ENCODE measurements around the gene HLA-DRB5.
"Not testable (repeated sequence)": the region's sequence is repeated elsewhere in the genome, so short reads cannot be mapped to it uniquely, and the experiment has no call there.

The HLA-DRB5 gene

DNA sequence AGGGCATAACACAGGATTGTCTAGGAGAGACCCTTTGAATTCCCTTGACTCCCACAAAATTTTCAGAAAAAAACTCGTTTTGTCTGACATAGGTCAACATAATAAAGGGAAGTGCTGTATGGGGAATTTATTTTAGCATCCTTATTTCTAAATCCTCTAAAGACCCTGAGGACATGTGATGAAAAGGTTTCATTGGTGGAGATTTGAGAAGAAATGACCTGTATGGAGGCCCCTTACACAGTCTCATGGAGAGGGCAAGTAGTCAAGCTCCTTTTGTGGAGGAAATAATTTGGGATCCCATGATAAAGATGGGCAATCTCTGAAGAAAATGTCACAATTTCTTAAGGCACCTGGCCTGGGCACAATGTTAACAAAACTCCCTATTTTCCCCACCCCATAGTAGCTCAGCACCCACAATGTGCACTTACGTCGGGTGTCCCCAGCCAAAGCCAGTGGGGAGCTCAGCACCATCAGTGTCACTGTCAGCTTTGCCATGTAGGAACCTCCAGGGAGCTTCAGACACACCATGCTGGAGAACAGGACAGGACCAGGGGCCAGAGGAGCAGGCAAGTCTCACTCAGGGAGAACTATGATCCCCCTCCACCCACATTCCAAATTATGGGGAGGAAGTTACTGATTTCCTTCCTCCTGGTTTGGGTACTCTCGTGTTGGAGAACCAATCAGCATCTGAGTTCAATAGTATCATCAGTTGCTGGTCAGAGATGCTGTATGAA is at the start of gene HLA-DRB5:
Gene HLA-DRB5, minus strand, starts transcription at position 591 of the 734 bp plus-strand sequence. Its CDS starts 63 bp downstream, at position 528.
- DNase-seq (ENCODE audit: low read depth) = no peak

DNA sequence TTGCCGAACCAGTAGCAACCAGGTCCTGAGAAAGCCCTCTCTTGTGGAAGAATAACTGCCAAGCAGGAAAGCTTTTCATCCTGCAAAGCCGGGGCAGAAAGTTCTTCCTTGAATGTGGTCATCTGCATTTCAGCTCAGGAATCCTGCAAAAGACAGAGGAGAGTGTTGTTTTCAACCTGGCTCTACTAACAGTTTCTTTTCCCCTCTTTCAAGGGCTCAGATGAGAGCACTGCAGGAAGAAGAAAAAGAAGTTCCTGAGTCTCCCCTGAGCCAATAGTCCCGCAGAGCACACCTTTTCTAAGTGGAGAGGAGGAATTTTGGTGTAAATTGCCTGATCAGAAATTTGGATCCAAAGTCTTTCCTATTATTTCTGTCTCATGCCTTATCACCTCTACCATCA is 48.9 kb upstream of the HLA-DRB5 start:
- no peak for DNase-seq (ENCODE audit: low read depth)

DNA sequence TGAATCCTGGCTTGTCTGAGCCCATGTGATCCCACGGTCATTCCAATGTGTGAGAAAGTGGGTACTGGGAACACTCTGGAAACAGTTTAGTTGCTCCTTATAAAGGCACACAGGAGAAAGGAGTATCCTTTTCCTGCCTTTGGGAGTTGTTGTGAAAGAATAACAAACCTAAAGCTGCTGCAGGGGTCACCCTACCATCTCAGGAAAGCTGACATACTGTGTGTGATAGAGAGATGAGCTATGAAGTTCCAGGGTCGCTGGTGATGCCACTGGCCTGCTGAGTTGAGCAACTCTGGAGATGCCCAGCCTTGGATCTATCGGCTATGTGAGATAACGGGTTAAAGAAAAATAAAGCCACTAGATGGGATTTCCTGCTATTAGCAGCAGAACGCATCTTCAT is 47.4 kb upstream of the HLA-DRB5 start:
- not testable (repeated sequence) for DNase-seq (ENCODE audit: low read depth)

DNA sequence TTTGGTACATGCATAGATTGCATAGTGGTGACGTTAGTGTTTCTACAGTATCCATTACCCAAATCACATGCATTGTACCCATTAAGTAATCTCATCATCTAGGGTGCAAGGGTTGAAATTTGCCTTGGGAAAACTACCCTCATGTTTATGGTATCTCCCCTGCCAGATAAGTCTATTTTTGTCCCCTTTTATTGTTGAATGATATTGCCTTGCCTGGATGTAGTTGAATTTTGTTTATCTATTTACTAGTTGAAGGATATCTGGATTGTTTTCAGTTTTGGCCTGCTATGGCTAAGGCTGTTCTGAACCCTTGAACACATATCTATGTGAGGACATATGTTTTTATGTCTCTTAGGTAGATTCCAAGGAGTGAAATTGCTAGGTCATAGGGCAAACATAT is 46.2 kb upstream of the HLA-DRB5 start:
- DNase-seq (ENCODE audit: low read depth) = no peak

DNA sequence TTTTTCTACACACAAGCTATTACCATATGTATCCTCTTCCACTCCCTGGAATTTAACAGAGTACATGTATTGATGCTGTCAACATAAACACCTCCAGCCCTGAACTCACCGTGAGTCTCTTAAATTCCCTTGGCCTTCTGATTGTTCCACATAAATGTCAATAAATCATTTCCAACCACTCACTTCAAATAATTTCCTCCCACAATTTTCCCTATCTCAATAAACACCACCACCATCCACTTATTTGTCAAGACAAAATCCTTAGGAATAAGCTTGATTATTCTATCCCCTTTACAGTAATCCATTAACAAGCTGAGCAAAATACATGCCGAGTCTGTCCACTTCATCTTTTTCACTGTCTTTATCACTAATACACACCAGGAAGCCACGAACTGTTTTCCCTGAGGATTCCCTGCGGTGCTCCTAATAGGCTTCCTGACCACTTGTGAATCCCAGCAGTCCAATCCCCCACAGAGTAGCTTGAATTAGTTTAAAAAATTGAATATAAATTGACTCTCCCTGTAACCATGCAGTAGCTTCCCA is 40.3 kb upstream of the HLA-DRB5 start:
- no peak for DNase-seq (ENCODE audit: low read depth)

DNA sequence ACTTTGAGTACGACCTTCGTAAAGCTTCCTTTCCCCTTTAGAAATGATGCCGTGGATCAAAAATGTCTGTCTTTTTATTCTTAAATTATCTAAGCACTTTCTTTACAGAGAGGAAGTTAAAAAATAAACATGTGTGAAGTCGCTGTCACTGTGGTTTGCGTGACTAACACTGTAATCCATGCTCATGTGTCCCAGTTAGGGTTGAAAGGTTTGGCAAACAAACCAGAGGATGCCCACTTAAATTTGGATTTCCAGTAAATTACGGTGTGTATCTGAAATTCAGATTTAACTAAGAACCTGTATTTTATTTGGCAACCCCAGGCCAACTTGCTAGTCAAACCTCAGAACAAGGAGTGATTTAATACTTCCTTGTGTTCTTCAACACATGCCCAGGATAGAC is 38.5 kb upstream of the HLA-DRB5 start:
- no peak for DNase-seq (ENCODE audit: low read depth)

DNA sequence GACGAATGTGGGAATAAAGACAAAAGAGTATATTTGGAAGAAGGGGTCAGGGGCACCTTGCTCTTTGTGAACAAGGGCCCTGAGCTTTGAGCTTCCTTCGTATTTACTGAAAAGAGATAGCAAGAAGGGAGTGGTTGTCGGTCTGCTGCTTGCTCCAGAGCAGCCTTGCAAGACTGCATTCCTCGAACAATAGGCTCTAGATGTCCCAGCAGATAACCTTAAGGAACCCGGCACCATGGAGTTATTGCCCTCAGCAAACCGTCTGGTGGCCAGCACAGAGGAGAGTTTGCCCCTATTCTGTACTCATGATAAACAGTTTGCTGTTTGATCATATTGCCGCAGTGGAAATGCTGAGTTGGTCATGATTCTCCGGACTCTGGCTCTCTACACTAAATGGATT is 36.9 kb upstream of the HLA-DRB5 start:
- DNase-seq (ENCODE audit: low read depth) = no peak

DNA sequence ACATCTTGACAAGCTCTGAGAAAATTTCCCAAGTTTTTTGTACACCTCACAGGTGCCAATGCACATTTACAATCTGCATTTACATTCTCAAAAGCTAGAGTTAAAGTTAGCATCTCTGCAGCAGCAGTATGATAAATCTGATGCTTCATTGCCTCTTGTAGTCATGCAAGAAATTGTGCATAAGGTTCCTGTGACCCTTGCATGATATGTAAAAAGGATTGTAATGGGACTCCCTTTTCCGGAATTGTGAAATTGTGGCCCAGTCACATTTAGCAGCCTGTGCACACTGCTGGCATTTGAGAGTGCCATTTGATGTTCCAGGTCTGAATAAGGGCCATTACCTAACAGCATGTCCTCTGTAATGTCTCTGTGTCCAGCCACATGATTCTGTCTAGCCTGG is 35.4 kb upstream of the HLA-DRB5 start:
- DNase-seq (ENCODE audit: low read depth) = no peak

DNA sequence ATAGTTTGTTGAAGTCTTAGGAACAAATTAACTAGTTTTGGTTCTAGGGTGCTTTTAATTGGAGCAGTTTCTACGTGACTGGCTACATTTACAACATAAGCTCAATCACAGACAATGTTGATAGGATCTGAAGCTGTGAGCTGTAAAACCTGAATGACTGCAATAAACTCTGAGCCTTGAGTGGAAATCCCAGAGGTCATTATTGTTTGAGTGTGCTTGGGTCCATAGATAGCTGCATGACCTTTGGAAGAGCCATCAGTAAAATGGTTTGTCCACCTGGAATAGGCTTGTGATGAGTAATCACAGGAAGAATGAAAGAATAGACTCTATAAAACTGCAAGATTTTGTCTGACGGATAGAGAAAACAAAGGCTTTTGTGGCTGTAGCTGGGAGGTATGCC is 32.9 kb upstream of the HLA-DRB5 start:
- DNase-seq (ENCODE audit: low read depth) = no peak

DNA sequence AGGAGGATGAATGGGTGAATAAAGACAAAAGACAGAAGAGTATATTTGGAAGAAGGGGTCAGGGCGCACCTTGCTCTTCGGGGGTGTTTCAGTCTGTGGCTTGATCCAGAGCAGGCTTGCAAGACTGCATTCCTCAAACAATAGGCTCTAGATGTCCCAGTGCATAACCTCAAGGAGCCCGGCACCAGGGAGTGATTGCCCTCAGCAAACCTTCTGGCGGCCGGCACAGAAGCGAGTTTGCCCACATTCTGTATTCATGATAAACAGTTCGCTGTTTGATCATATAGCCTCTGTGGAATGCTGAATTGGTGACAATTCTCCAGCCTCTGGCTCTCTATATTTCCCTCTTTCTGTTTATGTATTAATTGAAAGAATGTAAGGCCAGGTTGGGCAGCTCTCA is 29.7 kb upstream of the HLA-DRB5 start:
- no peak for DNase-seq (ENCODE audit: low read depth)

DNA sequence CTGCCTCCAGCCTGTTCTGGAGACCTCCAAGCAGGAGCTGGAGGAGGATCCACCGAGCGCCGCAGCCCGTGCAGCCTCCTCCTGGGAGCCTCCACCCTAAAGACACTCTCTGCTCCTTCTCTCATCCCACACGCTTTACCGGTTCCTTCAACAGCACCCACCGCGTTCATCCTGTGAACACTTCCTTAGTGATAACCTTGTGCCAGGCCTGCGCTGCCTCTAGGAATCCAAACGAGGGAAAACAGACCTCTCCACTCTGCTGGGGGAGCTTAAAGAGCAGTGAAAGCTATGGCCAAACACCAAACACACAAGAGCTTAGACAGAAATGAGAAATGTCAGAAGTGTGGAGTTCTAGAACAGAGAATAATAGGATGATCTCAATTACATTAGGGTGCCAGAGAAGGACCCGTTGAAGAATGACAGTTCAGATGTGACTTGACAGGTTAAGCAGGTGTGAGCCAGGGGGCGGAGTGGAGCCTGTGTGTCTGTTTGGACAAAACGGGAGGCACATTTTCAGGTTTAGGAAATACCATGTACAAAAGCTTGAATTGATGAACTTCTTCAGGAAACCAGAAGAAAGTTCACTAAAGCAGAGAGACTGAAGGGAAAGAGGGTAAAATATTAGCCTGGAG is 28.5 kb upstream of the HLA-DRB5 start:
- no peak for DNase-seq (ENCODE audit: low read depth)

DNA sequence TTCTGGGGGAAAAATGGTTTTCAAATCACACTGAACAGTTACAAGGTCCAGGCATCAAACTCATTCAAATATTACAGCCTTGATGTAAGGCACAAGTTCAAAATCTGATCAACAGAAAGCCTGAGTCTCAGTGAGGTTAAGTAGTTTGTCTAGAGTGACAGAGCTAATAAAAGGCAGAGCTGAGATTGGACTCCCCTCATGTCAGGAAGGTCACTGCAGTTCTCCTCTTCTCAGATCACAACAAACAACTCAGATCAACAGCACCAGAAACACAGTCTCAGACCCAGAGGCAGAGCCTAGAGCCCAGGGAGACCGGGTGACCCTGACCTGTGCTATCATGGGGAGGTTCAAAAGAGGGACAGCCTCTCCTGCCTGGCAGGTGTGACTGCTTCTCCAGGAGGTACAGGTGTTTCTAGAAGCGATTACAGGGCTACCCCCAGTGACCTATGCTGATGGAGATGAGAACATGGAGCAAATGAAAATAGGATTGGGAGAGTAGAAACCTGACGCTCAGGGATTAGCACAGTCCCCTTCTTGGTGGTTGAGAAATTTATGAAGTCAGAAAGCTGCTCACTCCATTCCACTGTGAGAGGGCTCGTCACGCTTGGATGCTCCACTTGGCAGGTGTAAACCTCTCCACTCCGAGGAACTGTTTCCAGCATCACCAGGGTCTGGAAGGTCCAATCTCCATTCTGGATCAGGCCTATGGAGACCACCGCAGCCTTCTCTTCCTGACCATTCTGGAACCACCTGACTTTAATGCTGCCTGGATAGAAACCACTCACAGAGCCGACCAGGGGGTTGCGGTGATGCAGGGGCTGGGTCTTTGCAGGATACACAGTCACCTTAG is 24.3 kb upstream of the HLA-DRB5 start:
- DNase-seq (ENCODE audit: low read depth) = no peak

DNA sequence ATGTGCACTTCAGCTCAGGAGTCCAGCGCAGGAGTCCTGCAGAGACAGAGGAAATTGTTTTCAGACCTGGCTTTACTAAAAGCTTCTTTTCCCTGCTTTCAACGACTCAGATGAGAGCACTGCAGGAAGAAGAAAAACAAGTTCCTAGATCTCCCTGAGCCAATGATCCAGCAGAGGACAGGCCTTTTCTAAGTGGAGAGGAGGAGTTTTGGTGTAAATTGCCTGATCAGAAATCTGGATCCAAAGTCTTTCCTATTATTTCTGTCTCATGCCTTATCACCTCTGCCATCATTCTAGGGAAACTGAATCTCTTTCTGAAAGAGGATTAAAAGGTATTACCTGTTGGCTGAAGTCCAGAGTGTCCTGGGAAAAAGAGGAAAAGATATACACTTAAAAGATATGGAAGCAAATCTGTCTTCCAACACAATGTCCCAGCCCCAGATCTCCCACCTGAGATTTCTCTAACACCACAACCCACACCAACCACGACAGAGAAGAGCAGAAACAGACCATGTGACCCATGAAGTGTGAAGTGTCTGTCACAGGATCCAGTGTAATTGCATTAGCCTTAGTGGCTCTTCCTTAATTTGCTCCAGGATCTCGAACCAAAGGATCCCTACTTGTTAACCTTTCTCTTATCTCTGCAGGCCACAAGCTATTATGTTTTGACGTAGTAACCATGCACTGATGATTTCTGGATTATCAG is 23.1 kb upstream of the HLA-DRB5 start:
- DNase-seq (ENCODE audit: low read depth) = no peak

DNA sequence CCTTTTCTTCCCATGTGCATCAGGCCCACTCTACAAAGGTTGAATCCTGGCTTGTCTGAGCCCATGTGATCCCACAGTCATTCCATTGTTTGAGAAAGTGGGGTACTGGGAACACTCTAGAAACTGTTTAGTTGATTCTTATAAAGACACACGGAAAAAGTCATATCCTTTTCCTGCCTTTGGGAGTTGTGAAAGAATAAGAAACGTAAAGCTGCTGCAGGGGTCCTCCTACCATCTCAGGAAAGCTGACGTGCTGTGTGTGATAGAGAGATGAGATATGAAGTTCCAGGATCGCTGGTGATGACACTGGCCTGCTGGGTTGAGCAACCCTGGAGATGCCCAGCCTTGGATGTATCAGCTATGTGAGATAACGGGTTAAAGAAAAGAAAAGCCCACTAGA is 21.3 kb upstream of the HLA-DRB5 start:
- DNase-seq (ENCODE audit: low read depth) = no peak

DNA sequence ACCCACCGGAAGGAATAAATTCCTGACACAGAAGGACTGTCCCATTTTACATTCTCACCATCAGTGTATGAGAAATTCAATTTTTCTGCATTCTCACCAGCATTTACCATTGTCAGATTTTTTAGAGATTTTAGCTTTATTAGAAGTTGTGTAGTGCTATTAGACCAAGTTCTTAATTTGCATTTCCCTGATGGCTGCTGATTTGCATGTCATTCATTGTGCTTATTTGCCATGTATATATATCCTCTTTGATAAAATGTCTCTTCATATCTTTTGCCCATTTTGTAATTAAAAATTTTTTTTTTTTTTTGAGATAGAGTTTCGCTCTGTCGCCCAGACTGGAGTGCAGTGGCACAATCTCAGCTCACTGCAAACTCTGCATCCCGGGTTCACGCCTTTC is 9.8 kb upstream of the HLA-DRB5 start:
- no peak for DNase-seq (ENCODE audit: low read depth)

DNA sequence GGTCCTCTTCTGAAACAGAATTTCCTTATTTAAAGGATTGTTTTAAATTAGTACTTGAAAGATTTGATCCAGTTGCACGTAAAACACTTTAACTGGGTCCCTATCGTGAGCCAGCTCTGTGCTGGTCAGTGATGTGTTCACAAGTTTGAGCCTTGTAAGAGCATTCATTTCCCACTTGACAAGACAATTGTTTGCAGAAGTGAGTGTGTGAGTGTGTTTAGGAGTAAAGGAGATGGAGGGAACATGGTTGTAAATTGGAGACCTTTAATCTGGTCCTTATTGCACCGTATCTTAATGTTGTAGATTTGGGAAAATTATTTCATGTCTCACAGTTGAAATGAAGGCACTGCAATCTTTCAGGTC is 325 bp upstream of the HLA-DRB5 start:
- DNase-seq (ENCODE audit: low read depth) = not testable (repeated sequence)

DNA sequence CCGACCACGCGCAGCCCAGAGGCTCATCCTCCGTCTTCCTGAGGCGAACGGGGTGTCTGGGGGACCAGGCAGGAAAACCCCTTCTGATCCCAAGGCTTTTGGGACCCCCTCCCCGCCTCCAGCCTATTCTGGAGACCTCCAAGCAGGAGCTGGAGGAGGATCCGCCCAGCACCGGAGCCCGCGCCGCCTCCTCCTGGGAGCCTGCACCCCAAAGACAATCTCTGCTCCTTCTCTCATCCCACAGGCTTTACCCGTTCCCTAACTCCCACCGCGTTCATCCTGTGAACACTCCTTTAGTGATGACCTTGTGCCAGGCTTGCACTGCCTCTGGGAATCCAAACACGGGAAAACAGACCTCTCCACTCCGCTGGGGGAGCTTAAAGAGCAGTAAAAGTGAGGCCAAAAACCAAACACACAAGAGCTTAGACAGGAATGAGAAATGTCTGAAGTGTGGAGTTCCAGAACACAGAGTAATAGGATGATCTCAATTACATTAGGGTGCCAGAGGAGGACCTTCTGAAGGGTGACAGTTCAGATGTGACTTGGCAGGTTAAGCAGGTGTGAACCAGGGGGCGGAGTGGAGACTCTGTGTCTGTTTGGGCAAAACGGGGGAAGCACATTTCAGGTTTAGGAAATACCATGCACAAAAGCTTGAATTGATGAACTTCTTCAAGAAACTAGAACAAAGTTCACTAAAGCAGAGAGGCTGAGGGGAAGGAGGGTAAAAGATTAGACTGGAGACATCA is 7.6 kb downstream of the HLA-DRB5 start:
- DNase-seq (ENCODE audit: low read depth) = no peak

DNA sequence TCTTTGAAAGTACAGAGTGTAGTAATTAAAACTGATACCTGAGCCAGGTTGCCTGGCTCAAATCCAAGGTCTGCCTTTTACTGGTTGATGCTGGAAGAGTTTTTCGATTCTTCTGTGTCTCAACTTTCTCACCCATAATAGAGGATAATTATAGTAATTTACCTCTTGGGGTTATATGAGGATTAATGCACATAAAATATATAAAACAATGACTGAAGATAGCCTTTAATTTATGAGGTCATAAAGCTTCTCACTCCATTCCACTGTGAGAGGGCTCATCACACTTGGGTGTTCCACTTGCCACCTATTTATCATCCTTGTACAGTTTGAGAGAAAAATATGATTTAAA is 10.2 kb downstream of the HLA-DRB5 start:
- DNase-seq (ENCODE audit: low read depth) = no peak

DNA sequence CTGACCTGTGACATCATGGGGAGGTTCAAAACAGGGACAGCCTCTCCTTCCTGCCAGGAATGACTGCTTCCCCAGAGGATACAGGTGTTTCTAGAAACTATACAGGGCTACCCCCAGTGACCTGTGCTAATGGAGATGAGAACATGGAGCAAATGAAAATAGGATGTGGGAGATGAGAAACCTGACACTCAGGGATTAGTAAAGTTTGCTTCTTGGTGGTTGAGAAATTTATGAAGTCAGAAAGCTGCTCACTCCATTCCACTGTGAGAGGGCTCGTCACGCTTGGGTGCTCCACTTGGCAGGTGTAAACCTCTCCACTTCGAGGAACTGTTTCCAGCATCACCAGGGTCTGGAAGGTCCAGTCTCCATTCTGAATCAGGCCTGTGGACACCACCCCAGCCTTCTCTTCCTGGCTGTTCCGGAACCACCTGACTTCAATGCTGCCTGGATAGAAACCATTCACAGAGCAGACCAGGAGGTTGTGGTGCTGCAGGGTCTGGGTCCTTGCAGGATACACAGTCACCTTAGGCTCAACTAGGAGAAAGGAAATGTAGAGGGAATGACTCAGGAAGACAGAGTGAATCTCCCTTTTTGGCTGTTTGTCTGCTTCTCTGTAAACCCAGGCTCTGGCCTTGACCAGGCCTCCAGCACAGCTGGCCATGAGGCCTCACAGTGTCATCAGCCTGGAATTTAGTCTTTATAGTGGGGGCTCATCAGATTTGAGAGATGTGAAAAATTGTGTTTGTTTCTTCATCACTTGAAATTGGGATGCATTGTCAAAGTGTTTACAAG is 10.8 kb downstream of the HLA-DRB5 start:
- DNase-seq (ENCODE audit: low read depth) = no peak

DNA sequence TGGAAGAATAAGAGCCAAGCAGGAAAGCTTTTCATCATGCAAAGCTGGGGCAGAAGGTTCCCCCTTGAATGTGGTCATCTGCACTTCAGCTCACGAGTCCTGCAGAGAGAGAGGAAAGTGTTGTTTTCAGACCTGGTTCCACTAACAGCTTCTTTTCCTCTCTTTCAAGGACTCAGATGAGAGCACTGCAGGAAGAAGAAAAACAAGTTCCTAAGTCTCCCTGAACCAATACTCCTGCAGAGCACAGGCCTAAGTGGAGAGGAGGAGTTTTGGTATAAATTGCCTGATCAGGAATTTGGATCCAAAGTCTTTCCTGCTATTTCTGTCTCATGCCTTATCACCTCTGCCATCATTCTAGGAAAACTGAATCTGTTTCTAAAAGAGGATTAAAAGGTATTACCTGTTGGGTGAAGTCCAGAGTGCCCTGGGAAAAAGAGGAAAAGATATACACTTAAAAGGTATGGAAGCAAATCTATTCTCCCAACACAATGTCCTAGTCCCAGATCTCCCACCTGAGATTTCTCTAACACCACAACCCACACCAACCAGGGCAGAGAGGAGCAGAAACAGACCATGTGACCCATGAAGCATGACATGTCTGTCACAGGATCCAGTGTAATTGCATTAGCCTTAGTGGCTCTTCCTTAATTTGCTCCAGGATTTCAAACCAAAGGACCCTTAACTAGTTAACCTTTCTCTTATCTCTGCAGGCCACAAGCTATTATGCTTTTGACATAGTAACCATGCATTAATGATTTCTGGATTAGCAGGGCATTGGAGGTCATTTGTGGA is 12.2 kb downstream of the HLA-DRB5 start:
- no peak for DNase-seq (ENCODE audit: low read depth)

Data from non-pigmented ciliary epithelial cell (primary cell).